Smooth muscle cell (in vitro differentiated cells): Measurements from ENCODE around the gene STK32C. TPM values are rescaled to one million over a fixed set of nuclear protein-coding genes. Genes with fewer than 3 reads are reported as not detected.

Experiments used
- DNase-seq: peaks from one replicate; lab custom pipeline; 2025; ENCODE audit not compliant: unreplicated experiment; lab: John Stamatoyannopoulos, UW
- H2AFZ ChIP-seq: fragments of 200-600 bp; sonication (generic); 2 replicates; pipeline ENCODE4 v1.6.0; 2016; ENCODE audit warnings: antibody characterized with exemption, low read depth, mild to moderate bottlenecking
- H3F3A ChIP-seq: fragments of 200-600 bp; sonication (generic); 2 replicates; pipeline ENCODE4 v1.6.0; 2017; ENCODE audit warnings: antibody characterized with exemption, low read depth
- H3K27ac ChIP-seq: fragments of 200-600 bp; sonication (generic); 2 replicates; pipeline ENCODE4 v1.5.1; 2016; ENCODE audit warnings: low read depth, mild to moderate bottlenecking
- H3K27me3 ChIP-seq: fragments of 200-600 bp; sonication (generic); 2 replicates; pipeline ENCODE4 v1.6.1; 2016; ENCODE audit warnings: low read depth, mild to moderate bottlenecking
- H3K36me3 ChIP-seq: fragments of 200-600 bp; sonication (generic); 2 replicates; pipeline ENCODE4 v1.5.1; 2016; ENCODE audit warnings: low read depth
- H3K4me1 ChIP-seq: fragments of 200-600 bp; sonication (generic); 2 replicates; pipeline ENCODE4 v1.5.1; 2016; ENCODE audit warnings: low read depth
- H3K4me2 ChIP-seq: fragments of 200-600 bp; sonication (generic); 2 replicates; pipeline ENCODE4 v1.6.0; 2016; ENCODE audit warnings: mild to moderate bottlenecking
- H3K4me3 ChIP-seq: fragments of 200-600 bp; sonication (generic); 2 replicates; pipeline ENCODE4 v1.5.1; 2016; ENCODE audit warnings: mild to moderate bottlenecking
- H3K79me2 ChIP-seq: fragments of 200-600 bp; sonication (generic); 2 replicates; pipeline ENCODE4 v1.6.0; 2016; ENCODE audit warnings: low read depth, mild to moderate bottlenecking
- H3K9ac ChIP-seq: fragments of 200-600 bp; sonication (generic); 2 replicates; pipeline ENCODE4 v1.6.0; 2016; ENCODE audit warnings: low read depth
- H3K9me3 ChIP-seq: fragments of 200-600 bp; sonication (generic); replicated peaks from 2 replicates; pipeline ENCODE4 v1.5.1; 2016; ENCODE audit warnings: low read depth
- H4K20me1 ChIP-seq: fragments of 200-600 bp; sonication (generic); 2 replicates; pipeline ENCODE4 v1.6.0; 2016; ENCODE audit warnings: low read depth
- CTCF ChIP-seq: fragments of 200-600 bp; sonication (generic); IDR thresholded peaks from 2 replicates; pipeline ENCODE4 v1.5.1; 2017; ENCODE audit warnings: borderline replicate concordance, mild to moderate bottlenecking, antibody characterized with exemption; ENCODE audit not compliant: insufficient read depth, poor library complexity, severe bottlenecking
- whole genome bisulfite sequencing: methylation state at CpG from one replicate; pipeline ENCODE4 v1.1.7; 2016; ENCODE audit warnings: low lambda C conversion rate; 5-methylcytosine and 5-hydroxymethylcytosine counted together
- polyA plus RNA-seq: library from polyadenylated mRNA; unstranded; fragments of >200 nt; fragmentation: Nextera tagmentation; extraction: Ambion mirVana; gene quantifications from 2 replicates; pipeline ENCODE4 v1.2.1, GENCODE V29; 2016
- total RNA-seq: library from RNA; depleted of rRNA; stranded (reverse); fragments of >200 nt; gene quantifications from 2 replicates; pipeline ENCODE4 v1.2.3, GENCODE V29; 2014

The STK32C gene
- total and polyA plus RNA-seq, 2 experiments from 2014 or later: 2.3 to 13.2 TPM

GRCh38 chr10:132308587-132309470 is 1.1 kb upstream of the STK32C start:
- no peaks in the 10 kb centered on the region for H3K79me2 ChIP-seq
- WGBS: 18% methylated on average over 44 of the region's 61 CpGs
- peak overlapping the region; percentile 87 for H3K4me3 ChIP-seq
- H3K27ac ChIP-seq: no peak overlapping the region
- no peak overlapping the region for H3K9ac ChIP-seq
- H3F3A ChIP-seq: no peaks in the 10 kb centered on the region
- H3K4me2 ChIP-seq: peak overlapping the region; percentile 98
- DNase-seq: no peak
- H4K20me1 ChIP-seq: no peaks in the 10 kb centered on the region
- H3K4me1 ChIP-seq: peaks cover 7% of the 10 kb centered on the region
- H2AFZ ChIP-seq: peak overlapping the region; percentile 96
- H3K36me3 ChIP-seq: no peaks in the 10 kb centered on the region
- peaks cover 24% of the 10 kb centered on the region for H3K27me3 ChIP-seq
- H3K9me3 ChIP-seq: no peaks in the 10 kb centered on the region
- no peak for TF ChIP-seq CTCF

GRCh38 chr10:132306864-132307751 is 642 bp downstream of the STK32C start:
- no peak for TF ChIP-seq CTCF
- Histone ChIP-seq H3F3A (no peaks in the 10 kb centered on the region), H3K36me3 (no peaks in the 10 kb centered on the region), H3K9me3 (no peaks in the 10 kb centered on the region), H4K20me1 (peaks cover 4% of the 10 kb centered on the region), H3K4me3 (peak overlapping the region; percentile 87), H2AFZ (peak overlapping the region; percentile 37), H3K27ac (no peak overlapping the region), H3K4me2 (peak overlapping the region; percentile 91), H3K79me2 (no peaks in the 10 kb centered on the region), H3K27me3 (peaks cover 25% of the 10 kb centered on the region), H3K9ac (no peak overlapping the region), H3K4me1 (peaks cover 7% of the 10 kb centered on the region)
- no peak for DNase-seq
- WGBS: 12% methylated on average over 95 of the region's 98 CpGs

- H3K27ac ChIP-seq: no peak overlapping the region
- 96% methylated on average over 16 of the region's 16 CpGs for WGBS
- DNase-seq: no peak
- no peaks in the 10 kb centered on the region for H3K36me3 ChIP-seq
- no peaks in the 10 kb centered on the region for H3F3A ChIP-seq
- no peak overlapping the region for H3K4me3 ChIP-seq
- peaks cover 4% of the 10 kb centered on the region for H4K20me1 ChIP-seq
- H2AFZ ChIP-seq: no peak overlapping the region
- no peak for TF ChIP-seq CTCF
- no peaks in the 10 kb centered on the region for H3K9me3 ChIP-seq
- no peak overlapping the region for H3K9ac ChIP-seq
- no peaks in the 10 kb centered on the region for H3K79me2 ChIP-seq
- H3K4me2 ChIP-seq: no peak overlapping the region
- H3K4me1 ChIP-seq: peaks cover 7% of the 10 kb centered on the region
- peaks cover 25% of the 10 kb centered on the region for H3K27me3 ChIP-seq
These were observed 1.4 kb downstream of the STK32C start for GRCh38 chr10:132306343-132306685.
